NCI-H524 (cell line): ENCODE results near the gene OTOP3.
A peak's percentile ranks its signal among the peaks of the same experiment; 100 is the strongest.

Experiments
- DNase-seq, 2 experiments: peaks; one replicate each; lab custom pipeline; 2025; lab: John Stamatoyannopoulos, UW

The OTOP3 gene

GRCh38 chr17:74941128-74941725 is 5.5 kb downstream of the OTOP3 start:
- DNase-seq: no peak

- no peak for DNase-seq
These were observed 8.3 kb downstream of the OTOP3 start for GRCh38 chr17:74943808-74944522.

- DNase-seq: no peak
These were observed 9.8 kb downstream of the OTOP3 start for GRCh38 chr17:74945543-74945942.

- DNase-seq: no peak
These were observed 10.9 kb downstream of the OTOP3 start for GRCh38 chr17:74946641-74947040.

- no peak for DNase-seq
These were observed 11.5 kb downstream of the OTOP3 start for GRCh38 chr17:74947041-74947754.

GRCh38 chr17:74949455-74950115 is 13.9 kb downstream of the OTOP3 start:
- no peak for DNase-seq

GRCh38 chr17:74950207-74950606 is 14.5 kb downstream of the OTOP3 start:
- DNase-seq: no peak

- no peak for DNase-seq
These were observed 15.4 kb downstream of the OTOP3 start for GRCh38 chr17:74951065-74951464.

GRCh38 chr17:74951680-74952421 is 16.2 kb downstream of the OTOP3 start:
- no peak for DNase-seq

GRCh38 chr17:74952431-74953133 is 16.9 kb downstream of the OTOP3 start:
- DNase-seq: no peak

- DNase-seq: no peak
These were observed 17.5 kb downstream of the OTOP3 start for GRCh38 chr17:74953134-74953687.

GRCh38 chr17:74954115-74954514 is 18.4 kb downstream of the OTOP3 start:
- no peak for DNase-seq

- DNase-seq: no peak
These were observed 19.1 kb downstream of the OTOP3 start for GRCh38 chr17:74954665-74955421.

GRCh38 chr17:74956093-74956492 is 20.4 kb downstream of the OTOP3 start:
- DNase-seq: no peak

GRCh38 chr17:74957935-74958740 is 22.4 kb downstream of the OTOP3 start:
- peak; percentile 55 to 87 for DNase-seq

GRCh38 chr17:74959826-74960515 is 24.3 kb downstream of the OTOP3 start:
- DNase-seq: no peak

GRCh38 chr17:74960570-74961342 is 25.1 kb downstream of the OTOP3 start:
- peak; percentile 95 to 96 for DNase-seq
